A673 (cell line): ENCODE data around the gene FABP3. TPM values are rescaled to one million over a fixed set of nuclear protein-coding genes. Genes with fewer than 3 reads are reported as not detected.
A peak's percentile ranks its signal among the peaks of the same experiment; 100 is the strongest.

ENCODE experiments used
- BruUV-seq: library from RNA; stranded (reverse); fragments of 400-500 nt; replicated peaks from 2 replicates; lab custom pipeline; 2021; lab: Mats Ljungman, UMichigan
- CTCF ChIA-PET: fragments of 300-600 bp; sonication (Branson Sonifier 250); formaldehyde crosslinking; loops from one replicate; lab custom pipeline; 2022; ENCODE audit warnings: antibody characterized with exemption; lab: Charles Lee
- POLR2A ChIA-PET: fragments of 300-600 bp; sonication (Branson Sonifier 250); formaldehyde crosslinking; loops from one replicate; lab custom pipeline; 2022; ENCODE audit warnings: antibody characterized with exemption; ENCODE audit not compliant: low non-redundant PET; lab: Charles Lee
- DNase-seq: peaks from one replicate; pipeline ENCODE4 v3.0.0-alpha.2; 2015; ENCODE audit warnings: low spot score
- H3K27ac ChIP-seq: fragments of 200-600 bp; sonication (generic); 2 replicates; pipeline ENCODE4 v1.5.1; 2016; ENCODE audit warnings: mixed run types, low read depth, mild to moderate bottlenecking, mixed read lengths, antibody characterized with exemption, low read length; ENCODE audit not compliant: poor library complexity, severe bottlenecking
- H3K27me3 ChIP-seq: fragments of 200-600 bp; sonication (generic); replicated peaks from 2 replicates; pipeline ENCODE4 v1.6.1; 2017; ENCODE audit warnings: mixed run types, low read depth, mild to moderate bottlenecking, mixed read lengths, antibody characterized with exemption, low read length; ENCODE audit not compliant: insufficient read depth, poor library complexity
- H3K36me3 ChIP-seq: fragments of 200-600 bp; sonication (generic); 2 replicates; pipeline ENCODE4 v1.6.1; 2016; ENCODE audit warnings: mixed run types, mild to moderate bottlenecking, mixed read lengths, antibody characterized with exemption, low read length; ENCODE audit not compliant: insufficient read depth, poor library complexity, severe bottlenecking
- H3K4me1 ChIP-seq: fragments of 200-600 bp; sonication (generic); 2 replicates; pipeline ENCODE4 v1.6.1; 2017; ENCODE audit warnings: mixed run types, mild to moderate bottlenecking, mixed read lengths, antibody characterized with exemption, low read length; ENCODE audit not compliant: insufficient read depth, poor library complexity, severe bottlenecking
- H3K4me3 ChIP-seq: fragments of 200-600 bp; sonication (generic); 2 replicates; pipeline ENCODE4 v1.5.1; 2016; ENCODE audit warnings: low read depth, mixed run types, mild to moderate bottlenecking, mixed read lengths, low read length; ENCODE audit not compliant: poor library complexity, severe bottlenecking
- H3K9me3 ChIP-seq: fragments of 200-600 bp; sonication (generic); 2 replicates; pipeline ENCODE4 v1.6.1; 2016; ENCODE audit warnings: mixed run types, low read depth, mild to moderate bottlenecking, mixed read lengths, antibody characterized with exemption, low read length; ENCODE audit not compliant: poor library complexity, severe bottlenecking
- EZH2 ChIP-seq: fragments of 200-600 bp; sonication (generic); IDR thresholded peaks from 2 replicates; pipeline ENCODE4 v1.6.1; 2017; ENCODE audit warnings: borderline replicate concordance, low read depth, mild to moderate bottlenecking, mixed read lengths, antibody characterized with exemption, low read length; ENCODE audit not compliant: poor library complexity, severe bottlenecking
- intact Hi-C: fragments of 100-400 bp; cut with micrococcal nuclease; formaldehyde crosslinking; loops from one replicate; pipeline ENCODE4 v1.10.0; 2022; ENCODE audit not compliant: unreplicated experiment
- total RNA-seq: library from RNA; stranded (reverse); gene quantifications from 2 replicates; pipeline ENCODE4 v1.2.3, GENCODE V29; 2021
- TF ChIP-seq, protein P1 (sequence below): fragments of 300-800, 200-600 bp; sonication (generic); conservative IDR thresholded peaks from 2 replicates; pipeline ENCODE4 v1.5.1; 2017; ENCODE audit warnings: low read depth, mild to moderate bottlenecking, antibody characterized with exemption, low read length, moderate library complexity, mixed read lengths

Gene FABP3
- total RNA-seq, 1 experiment from 2014 or later: not detected

DNA sequence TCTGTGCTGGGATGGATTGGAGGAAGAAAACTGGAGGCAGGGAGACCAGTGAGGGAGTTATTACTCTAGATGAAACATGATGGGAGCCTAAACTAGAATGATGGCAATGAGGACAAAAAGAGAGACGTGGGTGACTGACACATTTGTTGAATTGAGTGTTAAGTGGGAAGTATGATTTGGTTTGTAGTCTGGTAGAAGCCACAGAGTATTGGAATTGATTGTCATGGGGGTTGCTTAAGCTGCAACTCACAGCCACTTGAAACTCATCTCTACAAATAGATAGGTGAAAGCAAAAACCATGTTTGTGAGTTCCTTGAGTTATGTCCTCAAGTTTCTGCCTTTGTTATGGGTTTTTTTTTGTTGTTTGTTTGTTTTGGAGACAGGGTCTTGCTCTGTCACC is 28.4 kb downstream of the FABP3 start:
- DNase-seq: no peak
- no peaks in the 10 kb centered on the region for H3K27me3 ChIP-seq
- peaks cover 7% of the 10 kb centered on the region for H3K36me3 ChIP-seq
- H3K9me3 ChIP-seq: no peaks in the 10 kb centered on the region
- no peak overlapping the region for H3K4me3 ChIP-seq
- TF ChIP-seq EZH2: no peak
- TF ChIP-seq, protein P1, sequence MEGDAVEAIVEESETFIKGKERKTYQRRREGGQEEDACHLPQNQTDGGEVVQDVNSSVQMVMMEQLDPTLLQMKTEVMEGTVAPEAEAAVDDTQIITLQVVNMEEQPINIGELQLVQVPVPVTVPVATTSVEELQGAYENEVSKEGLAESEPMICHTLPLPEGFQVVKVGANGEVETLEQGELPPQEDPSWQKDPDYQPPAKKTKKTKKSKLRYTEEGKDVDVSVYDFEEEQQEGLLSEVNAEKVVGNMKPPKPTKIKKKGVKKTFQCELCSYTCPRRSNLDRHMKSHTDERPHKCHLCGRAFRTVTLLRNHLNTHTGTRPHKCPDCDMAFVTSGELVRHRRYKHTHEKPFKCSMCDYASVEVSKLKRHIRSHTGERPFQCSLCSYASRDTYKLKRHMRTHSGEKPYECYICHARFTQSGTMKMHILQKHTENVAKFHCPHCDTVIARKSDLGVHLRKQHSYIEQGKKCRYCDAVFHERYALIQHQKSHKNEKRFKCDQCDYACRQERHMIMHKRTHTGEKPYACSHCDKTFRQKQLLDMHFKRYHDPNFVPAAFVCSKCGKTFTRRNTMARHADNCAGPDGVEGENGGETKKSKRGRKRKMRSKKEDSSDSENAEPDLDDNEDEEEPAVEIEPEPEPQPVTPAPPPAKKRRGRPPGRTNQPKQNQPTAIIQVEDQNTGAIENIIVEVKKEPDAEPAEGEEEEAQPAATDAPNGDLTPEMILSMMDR: no peak
- ChIA-PET POLR2A (no interaction called here), CTCF (no interaction called here)
- BruUV-seq: no TSS peak
- H3K4me1 ChIP-seq: no peaks in the 10 kb centered on the region
- intact Hi-C loops: no loop called here
- no peak overlapping the region for H3K27ac ChIP-seq

DNA sequence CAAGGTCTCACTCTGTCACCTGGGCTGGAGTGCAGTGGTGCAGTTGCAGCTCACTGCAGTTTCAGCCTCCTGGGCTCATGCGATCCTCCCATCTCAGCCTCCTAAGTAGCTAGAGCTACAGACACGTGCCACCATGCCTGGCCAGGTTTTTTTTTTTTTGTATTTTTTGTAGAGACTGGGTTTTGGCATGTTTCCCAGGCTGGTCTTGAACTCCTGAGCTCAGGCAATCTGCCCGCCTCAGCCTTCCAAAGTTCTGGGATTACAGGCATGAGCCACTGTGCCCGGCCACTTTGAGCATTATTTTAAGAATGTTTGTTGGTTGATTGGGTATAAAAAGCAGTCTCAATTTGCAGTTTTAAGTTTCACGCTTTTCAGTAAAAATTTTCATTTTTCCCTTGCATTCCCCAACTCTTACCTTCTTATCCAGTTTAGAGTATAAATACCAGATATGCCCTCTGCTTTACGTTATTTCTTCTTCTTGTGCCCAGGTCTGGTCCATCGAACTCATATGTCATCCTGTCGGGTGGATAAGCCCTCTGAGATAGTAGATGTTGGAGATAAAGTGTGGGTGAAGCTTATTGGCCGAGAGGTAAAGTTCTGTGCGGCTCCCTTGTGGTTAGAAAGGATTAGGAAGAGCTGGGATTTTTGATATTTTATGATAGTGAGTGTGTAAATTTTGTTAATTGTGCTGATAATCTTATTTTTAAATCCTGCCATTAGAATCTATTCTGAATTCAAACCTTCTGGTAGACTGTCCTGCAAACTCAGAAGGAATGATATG is 36.0 kb downstream of the FABP3 start:
- no peaks in the 10 kb centered on the region for H3K36me3 ChIP-seq
- no TSS peak for BruUV-seq
- H3K27ac ChIP-seq: no peak overlapping the region
- no peak for TF ChIP-seq EZH2
- TF ChIP-seq, protein P1: no peak
- H3K4me3 ChIP-seq: no peak overlapping the region
- no peaks in the 10 kb centered on the region for H3K9me3 ChIP-seq
- intact Hi-C loops: no loop called here
- POLR2A ChIA-PET: interaction anchor here (0.7 kb wide), 1 partner anchor 24 kb away, joined by 9 read pairs; no protein-coding TSS in a partner anchor
- DNase-seq: no peak
- H3K4me1 ChIP-seq: no peaks in the 10 kb centered on the region
- H3K27me3 ChIP-seq: no peaks in the 10 kb centered on the region
- CTCF ChIA-PET: interaction anchor here (0.6 to 2.1 kb wide), 2 partner anchors 153 to 493 kb away, joined by 4 to 7 read pairs; no protein-coding TSS in a partner anchor

DNA sequence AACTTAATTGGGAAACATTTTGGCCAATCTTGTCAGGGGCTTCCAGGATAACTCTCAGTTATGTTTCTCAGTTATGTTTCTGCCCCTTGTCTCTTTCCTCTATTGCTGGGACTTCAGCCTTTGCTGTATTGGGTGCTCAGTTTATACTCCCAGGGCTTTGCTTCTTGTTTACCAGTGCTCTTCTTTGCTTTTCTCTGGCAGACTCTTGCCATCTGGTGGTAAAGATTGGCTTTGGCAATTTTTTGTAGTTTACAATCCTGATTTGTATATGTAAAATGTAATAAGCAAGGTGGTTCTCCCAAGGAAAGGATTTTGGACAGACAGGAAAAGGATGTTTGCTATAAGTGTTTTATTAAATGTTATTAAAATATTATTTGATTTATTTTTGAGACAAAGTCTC is 37.9 kb downstream of the FABP3 start:
- TF ChIP-seq EZH2: no peak
- TF ChIP-seq, protein P1: peak; percentile 57
- CTCF ChIA-PET: no interaction called here
- POLR2A ChIA-PET: no interaction called here
- no peaks in the 10 kb centered on the region for H3K36me3 ChIP-seq
- no peaks in the 10 kb centered on the region for H3K9me3 ChIP-seq
- H3K27me3 ChIP-seq: no peaks in the 10 kb centered on the region
- peak; percentile 50 for DNase-seq
- H3K4me3 ChIP-seq: no peak overlapping the region
- intact Hi-C loops: loop anchor here (1.0 kb wide), 1 partner anchor 151 kb away; no protein-coding TSS in a partner anchor
- no peaks in the 10 kb centered on the region for H3K4me1 ChIP-seq
- BruUV-seq: no TSS peak
- no peak overlapping the region for H3K27ac ChIP-seq
